HAP-1 (cell line): ENCODE results near the gene MAD2L2.

Experiments used
- DNase-seq, 2 experiments: peaks; one replicate each; pipeline ENCODE4 v3.0.0-alpha.2; 2016 to 2020; ENCODE audit warnings: low spot score in 2 of 2
- H3K27me3 ChIP-seq: fragments of 250-450 bp; sonication (Bioruptor Pico); 2 replicates; pipeline ENCODE4 v1.5.1; 2020; ENCODE audit warnings: low read depth, mild to moderate bottlenecking, moderate library complexity
- H3K36me3 ChIP-seq: fragments of 250-450 bp; sonication (Bioruptor Pico); replicated peaks from 2 replicates; pipeline ENCODE4 v1.5.1; 2020; ENCODE audit warnings: mild to moderate bottlenecking
- H3K4me1 ChIP-seq: fragments of 250-450 bp; sonication (Bioruptor Pico); 2 replicates; pipeline ENCODE4 v1.5.1; 2020; ENCODE audit warnings: mild to moderate bottlenecking
- H3K4me3 ChIP-seq: fragments of 250-450 bp; sonication (Bioruptor Pico); 2 replicates; pipeline ENCODE4 v1.5.1; 2020; ENCODE audit warnings: mild to moderate bottlenecking, moderate library complexity
- H3K9me3 ChIP-seq: fragments of 250-450 bp; sonication (Bioruptor Pico); 2 replicates; pipeline ENCODE4 v1.5.1; 2020; ENCODE audit warnings: mild to moderate bottlenecking, moderate library complexity
- in situ Hi-C: fragments of 300-500 bp; cut with MboI; formaldehyde crosslinking; loops from 3 replicates; pipeline ENCODE4 v1.14.3; 2020; ENCODE audit warnings: low sequenced_read_pairs, inconsistent platforms, mixed read lengths

The MAD2L2 gene

DNA sequence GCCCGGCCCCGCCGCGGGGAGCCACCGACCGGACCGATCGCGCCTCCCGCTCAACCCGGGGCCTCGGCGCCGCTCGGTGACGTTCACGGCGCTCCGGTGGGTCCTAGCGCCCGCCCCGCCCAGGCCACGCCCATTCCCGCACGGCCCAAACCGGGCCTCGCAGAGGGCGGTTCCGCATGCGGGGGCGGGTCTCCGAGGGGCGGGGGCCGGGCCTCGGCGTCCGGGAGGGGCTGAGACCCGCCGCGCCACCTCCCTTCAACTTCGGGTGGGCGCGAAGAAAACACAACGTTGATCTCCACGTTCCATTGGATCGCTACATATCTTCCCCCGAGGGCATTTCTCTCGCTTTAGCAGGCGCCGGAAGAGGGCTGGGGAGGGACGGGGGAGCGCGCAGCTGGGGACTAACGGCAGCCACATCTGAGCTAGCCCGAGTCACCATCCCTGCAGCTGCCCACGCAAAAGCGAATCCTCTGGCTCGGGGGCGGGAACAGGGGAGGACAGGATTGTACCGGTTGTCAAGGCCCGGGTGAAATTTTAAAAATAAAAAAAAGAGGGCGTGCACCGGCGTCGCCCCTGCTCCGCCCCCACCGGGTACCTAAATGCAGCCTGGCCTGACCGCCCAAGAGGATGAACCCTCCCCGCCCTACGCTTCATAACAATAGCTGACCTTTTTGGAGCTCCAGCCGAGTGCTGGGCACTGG lies at the start of gene MAD2L2:
MAD2L2 (minus strand) TSS at position 78 of the 701 bp plus-strand sequence. CDS start 547 bp downstream, outside the sequence.
- no peaks in the 10 kb centered on the region for H3K9me3 ChIP-seq
- in situ Hi-C loops = no loop called here
- H3K4me3 ChIP-seq = peak within 1 kb of the TSS; percentile 94
- peaks cover 28% of the 10 kb centered on the region for H3K36me3 ChIP-seq
- no peaks in the 10 kb centered on the region for H3K27me3 ChIP-seq
- DNase-seq = peak; percentile 89 to 95
- H3K4me1 ChIP-seq = peaks cover 28% of the 10 kb centered on the region

DNA sequence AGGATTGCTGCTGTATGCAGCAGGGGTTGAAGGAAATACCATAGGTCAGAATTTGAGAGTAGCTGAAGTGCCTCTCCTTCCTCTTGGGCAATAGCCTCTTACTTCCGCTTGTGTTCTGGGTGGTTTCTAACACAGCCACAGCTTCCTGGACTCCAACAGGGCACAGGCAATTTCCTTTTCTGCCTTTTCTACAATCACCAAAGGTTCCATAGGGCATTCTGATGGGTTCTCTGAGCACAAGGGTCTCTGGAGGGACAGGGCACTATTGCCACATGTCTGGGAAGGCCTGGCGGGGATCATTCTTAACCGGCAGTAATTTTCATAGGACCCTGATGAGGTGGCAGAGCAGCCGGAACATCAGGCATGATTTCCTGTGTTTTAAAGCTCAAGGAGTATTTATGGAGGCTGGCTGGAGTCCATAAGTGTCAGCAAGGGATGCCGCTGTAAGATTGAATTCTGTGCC lies 49.5 kb upstream of the MAD2L2 start:
- Histone ChIP-seq H3K4me1 (peaks cover under 1% of the 10 kb centered on the region; the same call in 1 of the 2 replicates), H3K9me3 (no peaks in the 10 kb centered on the region), H3K36me3 (no peaks in the 10 kb centered on the region), H3K4me3 (no peak overlapping the region), H3K27me3 (no peaks in the 10 kb centered on the region)
- in situ Hi-C loops = no loop called here
- no peak for DNase-seq

DNA sequence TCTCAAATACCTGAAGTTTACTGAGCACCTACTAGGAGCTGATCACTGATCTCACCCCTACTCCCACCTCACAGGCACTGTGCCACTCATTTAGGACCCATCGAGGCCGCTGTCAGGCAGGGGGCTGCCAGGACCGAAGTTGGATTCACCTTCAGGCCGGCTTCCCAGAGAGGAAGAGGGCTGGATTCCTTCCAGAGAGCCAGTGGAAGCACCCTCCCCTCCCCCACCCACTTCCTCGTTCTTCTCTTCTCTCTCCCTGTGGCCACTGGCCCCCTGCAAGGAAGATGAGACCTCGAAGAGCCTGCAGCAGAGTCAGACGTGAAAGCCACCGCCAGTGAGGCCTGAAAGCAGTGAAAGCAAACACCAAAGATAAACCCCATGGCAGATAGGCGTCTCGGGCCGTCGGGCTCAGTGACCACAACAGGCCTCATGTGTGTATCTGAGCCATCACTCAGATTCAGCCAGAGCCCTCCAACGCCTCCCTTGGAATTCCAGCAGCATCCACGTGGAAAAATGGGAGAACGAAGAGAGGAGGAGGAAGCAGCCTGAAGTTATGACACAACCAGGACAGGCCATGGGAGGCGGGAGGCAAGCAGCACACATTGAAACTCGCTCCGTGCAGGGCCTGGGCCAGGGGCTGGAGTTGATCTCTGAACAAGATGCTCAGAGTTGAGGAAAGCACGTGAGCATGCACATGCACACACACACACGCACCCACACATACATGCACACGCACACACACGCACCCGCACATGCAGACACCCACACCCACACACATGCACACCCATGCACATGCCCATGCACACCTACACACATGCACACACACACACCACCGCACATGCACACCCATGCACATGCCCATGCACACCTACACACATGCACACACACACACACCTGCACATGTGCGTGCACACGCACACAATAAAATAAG lies 48.8 kb upstream of the MAD2L2 start:
- in situ Hi-C loops = no loop called here
- Histone ChIP-seq H3K4me3 (no peak overlapping the region), H3K36me3 (no peaks in the 10 kb centered on the region), H3K9me3 (no peaks in the 10 kb centered on the region), H3K27me3 (no peaks in the 10 kb centered on the region), H3K4me1 (no peaks in the 10 kb centered on the region)
- no peak for DNase-seq

DNA sequence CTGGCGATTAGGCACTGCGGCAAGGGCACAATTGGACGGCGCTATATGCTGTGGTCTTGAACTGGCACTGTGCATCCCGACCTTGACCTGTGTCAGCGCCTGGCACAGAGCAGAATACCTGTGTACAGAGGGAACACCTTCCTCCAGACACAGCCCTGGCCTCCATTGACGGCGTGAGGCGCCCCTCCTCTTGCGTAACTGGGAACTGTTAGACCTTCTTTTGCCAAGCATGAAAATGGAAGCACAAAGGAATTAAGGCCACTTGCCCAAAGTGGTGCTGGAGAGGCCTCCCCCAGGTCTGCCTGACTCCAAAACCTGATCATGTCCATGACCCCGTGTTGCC lies 48.2 kb upstream of the MAD2L2 start:
- no peaks in the 10 kb centered on the region for H3K36me3 ChIP-seq
- no peak for DNase-seq
- in situ Hi-C loops = no loop called here
- no peaks in the 10 kb centered on the region for H3K27me3 ChIP-seq
- H3K9me3 ChIP-seq = no peaks in the 10 kb centered on the region
- H3K4me1 ChIP-seq = no peaks in the 10 kb centered on the region
- H3K4me3 ChIP-seq = no peak overlapping the region

DNA sequence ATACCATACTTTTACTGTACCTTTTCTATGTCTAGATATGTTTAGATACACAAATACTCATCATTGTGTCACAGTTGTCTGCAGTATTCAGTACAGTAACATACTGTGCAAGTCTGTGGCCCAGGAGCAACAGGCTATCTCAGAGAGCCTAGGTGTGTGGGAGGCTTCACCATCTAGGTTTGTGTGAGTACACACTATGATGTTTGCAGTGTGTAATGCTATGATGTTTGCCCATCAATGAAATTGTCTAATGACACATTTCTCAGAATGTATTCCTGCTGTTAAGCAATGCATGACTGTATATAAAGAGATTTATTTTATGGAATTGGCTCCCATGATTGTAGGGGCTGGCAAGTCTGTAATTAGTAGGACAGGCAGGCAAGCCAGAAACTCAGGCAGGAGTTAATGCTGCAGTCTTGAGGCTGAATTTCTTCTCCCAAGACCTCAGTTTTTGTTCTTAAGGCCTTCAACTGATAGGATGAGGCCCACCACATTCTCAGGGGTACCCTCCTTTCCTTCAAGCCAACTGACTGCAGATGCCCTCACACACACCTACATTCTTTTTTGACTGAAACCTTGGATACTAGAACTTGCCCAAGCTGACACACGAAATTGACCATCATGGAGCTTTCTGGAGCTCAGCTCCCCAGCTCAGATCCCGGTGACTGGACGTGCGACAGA lies 47.3 kb upstream of the MAD2L2 start:
- no peak for DNase-seq
- in situ Hi-C loops = no loop called here
- Histone ChIP-seq H3K27me3 (no peaks in the 10 kb centered on the region), H3K4me1 (no peaks in the 10 kb centered on the region), H3K9me3 (no peaks in the 10 kb centered on the region), H3K4me3 (no peak overlapping the region), H3K36me3 (no peaks in the 10 kb centered on the region)

DNA sequence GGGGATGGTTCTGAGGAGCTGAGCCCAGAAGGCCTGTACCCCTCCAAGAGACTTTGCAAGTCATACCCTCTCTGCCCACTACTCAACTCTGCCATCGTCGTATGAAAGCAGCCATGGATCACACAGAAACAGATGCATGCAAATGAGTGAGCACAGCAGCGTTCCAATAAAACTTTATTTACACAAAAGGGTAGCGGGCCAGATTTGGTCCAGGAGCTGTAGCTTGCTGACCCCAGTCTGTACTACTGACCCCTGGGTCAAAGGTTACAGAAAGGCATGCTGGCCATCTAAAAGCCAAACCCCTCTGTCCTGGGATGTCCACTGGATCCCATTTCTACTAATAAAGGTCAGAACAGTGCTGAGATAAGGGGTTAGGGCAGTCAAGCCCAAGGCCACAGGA lies 46.2 kb upstream of the MAD2L2 start:
- Histone ChIP-seq H3K36me3 (no peaks in the 10 kb centered on the region), H3K4me3 (no peak overlapping the region), H3K4me1 (no peaks in the 10 kb centered on the region), H3K27me3 (no peaks in the 10 kb centered on the region), H3K9me3 (no peaks in the 10 kb centered on the region)
- DNase-seq = no peak
- in situ Hi-C loops = no loop called here

DNA sequence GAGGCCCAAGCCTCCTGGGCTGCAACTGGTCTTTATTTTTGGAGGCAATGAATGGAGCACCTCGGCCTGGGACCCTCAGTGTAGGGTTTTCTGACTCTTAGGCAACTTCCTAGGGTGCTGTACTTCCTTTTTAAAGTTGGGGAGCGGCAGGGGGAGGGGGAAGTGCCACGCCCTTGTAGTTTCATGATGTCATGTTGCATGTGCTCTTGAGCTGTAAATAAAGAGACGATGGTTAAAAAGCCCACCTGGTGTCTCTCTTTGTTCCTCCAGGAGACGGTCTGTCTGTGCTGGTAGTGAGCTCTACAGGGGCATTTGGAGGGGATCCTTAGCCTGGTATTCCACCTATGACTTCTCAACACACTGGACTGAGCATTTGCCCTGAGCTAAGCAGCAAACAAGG lies 44.7 kb upstream of the MAD2L2 start:
- Histone ChIP-seq H3K36me3 (no peaks in the 10 kb centered on the region), H3K4me1 (no peaks in the 10 kb centered on the region), H3K9me3 (no peaks in the 10 kb centered on the region), H3K27me3 (no peaks in the 10 kb centered on the region), H3K4me3 (no peak overlapping the region)
- DNase-seq = no peak
- in situ Hi-C loops = no loop called here

DNA sequence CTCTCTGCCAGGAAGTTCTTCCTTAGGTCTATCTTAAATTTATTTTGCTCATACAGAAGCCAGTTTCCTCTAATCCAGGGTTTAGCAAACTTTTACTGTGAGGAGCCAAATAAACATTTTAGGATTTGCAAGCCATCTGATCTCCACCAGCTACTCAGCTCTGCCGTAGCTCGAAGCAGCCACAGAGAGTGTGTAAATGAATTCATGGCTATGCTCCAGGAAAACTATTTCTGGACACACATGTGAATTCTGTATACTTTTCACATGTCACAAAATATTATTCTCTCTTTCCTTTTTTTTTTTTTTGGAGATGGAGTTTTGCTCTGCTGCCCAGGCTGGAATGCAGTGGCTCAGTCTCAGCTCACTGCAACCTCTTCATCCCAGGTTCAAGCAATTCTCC lies 41.6 kb upstream of the MAD2L2 start:
- in situ Hi-C loops = no loop called here
- no peak for DNase-seq
- Histone ChIP-seq H3K4me3 (no peak overlapping the region), H3K27me3 (no peaks in the 10 kb centered on the region), H3K9me3 (no peaks in the 10 kb centered on the region), H3K36me3 (no peaks in the 10 kb centered on the region), H3K4me1 (peaks cover 5% of the 10 kb centered on the region; the same call in 1 of the 2 replicates)

DNA sequence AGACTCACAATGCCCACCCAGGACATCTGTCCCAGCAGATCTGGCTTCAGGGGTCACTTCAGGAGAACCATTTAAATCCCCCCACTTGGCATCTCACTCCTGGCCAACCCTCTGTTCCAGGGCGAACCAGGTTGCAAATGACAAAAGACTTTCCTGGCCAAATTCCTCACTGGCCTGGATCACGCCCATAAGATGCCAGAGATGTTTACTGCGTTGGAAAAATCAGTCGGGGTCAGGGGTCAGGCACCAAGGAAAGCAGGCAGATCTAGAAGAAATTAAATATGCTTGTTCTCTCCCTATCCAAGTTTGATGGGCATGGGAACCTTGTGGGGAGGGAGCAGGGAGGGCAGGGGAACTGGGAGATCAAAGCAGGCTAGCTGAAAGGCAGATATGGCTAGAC lies 40.4 kb upstream of the MAD2L2 start:
- Histone ChIP-seq H3K27me3 (no peaks in the 10 kb centered on the region), H3K9me3 (no peaks in the 10 kb centered on the region), H3K4me3 (no peak overlapping the region), H3K36me3 (no peaks in the 10 kb centered on the region), H3K4me1 (peaks cover 5% of the 10 kb centered on the region; the same call in 1 of the 2 replicates)
- DNase-seq = no peak
- in situ Hi-C loops = no loop called here

DNA sequence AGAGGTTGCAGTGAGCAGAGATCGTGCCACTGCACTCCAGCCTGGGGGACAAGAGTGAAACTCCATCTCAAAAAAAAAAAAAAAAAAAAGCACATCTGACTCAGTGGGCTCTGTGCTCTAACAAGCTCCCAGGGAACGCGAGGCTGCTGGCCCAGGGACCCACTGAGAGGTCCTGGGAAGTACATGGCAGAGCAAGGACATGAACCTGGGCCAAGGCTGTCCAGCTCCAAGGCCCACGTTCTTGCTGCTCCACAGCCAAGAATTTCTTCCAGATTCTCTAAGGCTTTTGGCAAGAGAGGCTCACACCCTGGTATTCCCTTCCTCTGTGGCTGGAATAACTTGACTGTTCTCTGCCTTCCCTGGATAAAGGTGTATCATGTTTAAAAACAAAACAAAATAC lies 39.6 kb upstream of the MAD2L2 start:
- DNase-seq = no peak
- Histone ChIP-seq H3K4me1 (peaks cover 5% of the 10 kb centered on the region; the same call in 1 of the 2 replicates), H3K4me3 (no peak overlapping the region), H3K9me3 (no peaks in the 10 kb centered on the region), H3K36me3 (no peaks in the 10 kb centered on the region), H3K27me3 (no peaks in the 10 kb centered on the region)
- in situ Hi-C loops = no loop called here

DNA sequence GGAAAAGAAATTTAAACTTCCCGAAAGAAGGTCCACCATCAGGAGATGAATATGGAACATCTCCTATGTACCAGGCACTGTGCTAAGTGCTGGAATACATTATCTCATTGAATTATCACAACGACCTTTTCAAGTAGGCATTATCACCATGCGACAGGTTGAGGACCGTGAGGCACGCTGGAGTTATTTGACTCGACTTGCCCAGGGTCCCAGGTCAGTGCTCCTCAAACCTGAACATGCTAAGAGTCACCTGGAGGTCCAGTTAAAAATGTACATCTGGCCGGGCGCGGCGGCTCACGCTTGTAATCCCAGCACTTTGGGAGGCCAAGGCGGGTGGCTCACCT lies 39.1 kb upstream of the MAD2L2 start:
- H3K4me3 ChIP-seq = no peak overlapping the region
- H3K9me3 ChIP-seq = no peaks in the 10 kb centered on the region
- no peaks in the 10 kb centered on the region for H3K36me3 ChIP-seq
- H3K4me1 ChIP-seq = peaks cover 5% of the 10 kb centered on the region; the same call in 1 of the 2 replicates
- in situ Hi-C loops = no loop called here
- DNase-seq = no peak
- no peaks in the 10 kb centered on the region for H3K27me3 ChIP-seq

DNA sequence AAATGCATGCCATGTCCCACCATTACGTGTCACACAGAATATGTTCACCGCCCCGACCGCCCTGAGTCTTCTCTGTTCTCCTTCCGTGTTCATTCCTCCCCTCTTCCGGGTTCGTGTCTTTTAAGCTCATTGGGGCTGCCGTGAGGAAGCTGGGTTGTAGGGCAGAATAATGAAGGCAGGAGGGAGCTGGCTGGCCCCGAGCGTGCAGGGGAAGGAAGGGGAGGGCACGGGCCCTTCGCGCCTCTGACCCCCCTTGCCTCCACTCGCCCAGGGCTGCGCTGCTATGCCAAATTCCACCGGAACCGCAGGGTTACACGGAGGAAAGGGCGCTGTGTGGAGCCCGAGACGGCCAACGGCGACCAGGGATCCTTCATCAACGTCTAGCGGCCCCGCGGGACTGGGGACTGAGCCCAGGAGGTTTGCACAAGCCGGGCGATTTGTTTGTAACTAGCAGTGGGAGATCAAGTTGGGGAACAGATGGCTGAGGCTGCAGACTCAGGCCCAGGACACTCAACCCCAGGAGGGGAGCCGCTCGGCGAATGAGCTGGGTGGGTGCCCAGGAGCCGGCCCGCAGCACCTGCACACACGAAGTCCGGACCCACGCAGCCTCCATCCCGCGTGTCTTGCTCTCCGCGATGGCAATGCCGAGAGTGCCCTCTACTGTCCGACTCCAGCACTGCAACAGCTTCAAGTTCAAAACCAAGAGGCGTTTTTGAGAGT lies 38.5 kb upstream of the MAD2L2 start:
- Histone ChIP-seq H3K4me3 (0 out of 2 replicates have a peak overlapping the region, but pooled peaks have one; percentile 8), H3K36me3 (no peaks in the 10 kb centered on the region), H3K9me3 (no peaks in the 10 kb centered on the region), H3K4me1 (peaks cover 5% of the 10 kb centered on the region; the same call in 1 of the 2 replicates), H3K27me3 (no peaks in the 10 kb centered on the region)
- peak; percentile 14 to 83 for DNase-seq
- in situ Hi-C loops = loop anchor here (5.0 to 10.0 kb wide), 2 partner anchors 57 to 245 kb away; partner anchors contain the start of genes DISP3 and FBXO6
